ENCODE measurements around the gene MMGT1.

DNA sequence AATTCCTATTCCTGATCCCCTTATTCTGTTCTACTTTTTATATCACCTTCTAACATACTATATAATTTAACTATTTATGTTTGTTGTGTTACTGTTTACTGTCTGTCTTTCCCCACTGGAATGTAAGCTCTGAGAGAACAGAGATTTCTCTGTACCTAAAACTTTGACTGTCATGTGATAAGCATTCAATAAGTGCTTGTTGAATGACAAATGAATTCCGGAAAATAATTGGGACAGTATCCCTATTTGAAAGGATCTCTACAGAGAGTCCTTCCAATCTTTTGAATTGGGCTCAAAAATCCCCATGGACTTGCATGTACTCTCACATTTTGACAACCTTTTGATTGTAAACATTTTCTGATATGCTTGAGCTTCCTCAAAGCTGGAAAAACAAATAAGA is 1.6 kb upstream of the MMGT1 start:
- TF ChIP-seq CTCF (conservative IDR thresholded peaks at IDR 0.05) = no peak
- TF ChIP-seq ZFX (IDR thresholded peaks at IDR 0.05) = no peak

Data from C4-2B (cell line).